Measurements from ENCODE around the gene ELP1. TPM values are rescaled to one million over a fixed set of nuclear protein-coding genes. Genes with fewer than 3 reads are reported as not detected.

The ELP1 gene
- total and polyA plus RNA-seq, 4 donors = 9.3 to 27.7 (median 16.4) TPM

DNA sequence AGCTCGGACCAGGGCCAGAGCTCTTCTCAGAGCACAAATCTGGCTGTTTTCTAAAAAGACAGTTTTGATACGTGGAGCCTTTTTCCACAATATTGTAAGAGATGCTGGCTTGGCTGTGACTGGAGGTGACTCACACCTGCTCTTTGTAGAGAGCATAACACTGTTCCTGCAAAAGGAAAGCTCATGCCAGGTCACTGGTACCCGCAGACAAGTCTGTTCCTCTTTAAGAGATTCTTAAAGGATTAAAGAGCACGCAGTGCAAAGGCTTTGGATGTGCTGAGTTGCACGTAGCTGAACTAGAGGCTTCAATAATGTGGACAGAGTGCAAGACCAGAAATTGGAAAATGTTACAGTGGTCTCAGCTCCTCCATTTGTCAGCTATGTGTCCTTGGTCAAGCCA is 97.1 kb downstream of the ELP1 start (continued):
- TF ChIP-seq, protein P1, sequence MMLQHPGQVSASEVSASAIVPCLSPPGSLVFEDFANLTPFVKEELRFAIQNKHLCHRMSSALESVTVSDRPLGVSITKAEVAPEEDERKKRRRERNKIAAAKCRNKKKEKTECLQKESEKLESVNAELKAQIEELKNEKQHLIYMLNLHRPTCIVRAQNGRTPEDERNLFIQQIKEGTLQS (IDR thresholded peaks at IDR 0.05) = no peak

DNA sequence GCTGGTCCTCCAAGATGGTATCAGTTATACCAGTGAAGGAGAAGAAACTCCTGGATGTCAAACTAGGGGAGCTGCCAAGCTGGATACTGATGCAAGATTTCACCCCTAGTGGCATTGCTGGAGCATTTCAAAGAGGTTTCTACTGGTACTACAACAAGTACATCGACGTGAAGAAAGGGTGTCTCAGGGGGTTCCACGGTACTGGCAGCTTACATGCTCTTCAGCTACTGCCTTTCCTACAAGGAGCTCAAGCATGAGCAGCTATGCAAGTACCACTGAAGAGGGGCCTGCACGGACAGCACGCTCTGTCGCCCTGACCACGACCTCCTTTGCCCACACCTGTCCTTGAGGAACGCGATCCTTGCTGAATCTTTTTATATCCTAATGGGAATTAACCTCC is 97.6 kb downstream of the ELP1 start:
- no peaks in the 10 kb centered on the region for H3K9me3 ChIP-seq (ENCODE audit: control insufficient read depth in 4 of 4, low read length in 3 of 4)
- no peak overlapping the region for H3K4me3 ChIP-seq (ENCODE audit: low read depth in 1 of 3, low read length in 3 of 3)
- H3K27me3 ChIP-seq (ENCODE audit: control insufficient read depth in 4 of 4, insufficient read depth in 4 of 4, low read length in 3 of 4) = no peaks in the 10 kb centered on the region
- no peak overlapping the region for H3K9ac ChIP-seq (ENCODE audit: low read depth in 1 of 2, low read length in 2 of 2)
- H3K36me3 ChIP-seq (ENCODE audit: control insufficient read depth in 4 of 4, insufficient read depth in 3 of 4, low read depth in 1 of 4, low read length in 3 of 4) = no peaks in the 10 kb centered on the region
- peaks cover 0 to 2% (median 0%) of the 10 kb centered on the region in 4 donors for H3K4me1 ChIP-seq (ENCODE audit: control insufficient read depth in 4 of 4, insufficient read depth in 4 of 4, low read length in 3 of 4)
- H3K27ac ChIP-seq (ENCODE audit: low read depth in 1 of 2, low read length in 2 of 2) = no peak overlapping the region
- TF ChIP-seq, protein P1 (IDR thresholded peaks at IDR 0.05) = no peak
- TF ChIP-seq TAF1 (conservative IDR thresholded peaks at IDR 0.05) = no peak
- no peak for TF ChIP-seq FOXA2 (IDR thresholded peaks at IDR 0.05)
- TF ChIP-seq, protein P2, sequence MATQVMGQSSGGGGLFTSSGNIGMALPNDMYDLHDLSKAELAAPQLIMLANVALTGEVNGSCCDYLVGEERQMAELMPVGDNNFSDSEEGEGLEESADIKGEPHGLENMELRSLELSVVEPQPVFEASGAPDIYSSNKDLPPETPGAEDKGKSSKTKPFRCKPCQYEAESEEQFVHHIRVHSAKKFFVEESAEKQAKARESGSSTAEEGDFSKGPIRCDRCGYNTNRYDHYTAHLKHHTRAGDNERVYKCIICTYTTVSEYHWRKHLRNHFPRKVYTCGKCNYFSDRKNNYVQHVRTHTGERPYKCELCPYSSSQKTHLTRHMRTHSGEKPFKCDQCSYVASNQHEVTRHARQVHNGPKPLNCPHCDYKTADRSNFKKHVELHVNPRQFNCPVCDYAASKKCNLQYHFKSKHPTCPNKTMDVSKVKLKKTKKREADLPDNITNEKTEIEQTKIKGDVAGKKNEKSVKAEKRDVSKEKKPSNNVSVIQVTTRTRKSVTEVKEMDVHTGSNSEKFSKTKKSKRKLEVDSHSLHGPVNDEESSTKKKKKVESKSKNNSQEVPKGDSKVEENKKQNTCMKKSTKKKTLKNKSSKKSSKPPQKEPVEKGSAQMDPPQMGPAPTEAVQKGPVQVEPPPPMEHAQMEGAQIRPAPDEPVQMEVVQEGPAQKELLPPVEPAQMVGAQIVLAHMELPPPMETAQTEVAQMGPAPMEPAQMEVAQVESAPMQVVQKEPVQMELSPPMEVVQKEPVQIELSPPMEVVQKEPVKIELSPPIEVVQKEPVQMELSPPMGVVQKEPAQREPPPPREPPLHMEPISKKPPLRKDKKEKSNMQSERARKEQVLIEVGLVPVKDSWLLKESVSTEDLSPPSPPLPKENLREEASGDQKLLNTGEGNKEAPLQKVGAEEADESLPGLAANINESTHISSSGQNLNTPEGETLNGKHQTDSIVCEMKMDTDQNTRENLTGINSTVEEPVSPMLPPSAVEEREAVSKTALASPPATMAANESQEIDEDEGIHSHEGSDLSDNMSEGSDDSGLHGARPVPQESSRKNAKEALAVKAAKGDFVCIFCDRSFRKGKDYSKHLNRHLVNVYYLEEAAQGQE (IDR thresholded peaks at IDR 0.05) = no peak
- TF ChIP-seq, protein P3, sequence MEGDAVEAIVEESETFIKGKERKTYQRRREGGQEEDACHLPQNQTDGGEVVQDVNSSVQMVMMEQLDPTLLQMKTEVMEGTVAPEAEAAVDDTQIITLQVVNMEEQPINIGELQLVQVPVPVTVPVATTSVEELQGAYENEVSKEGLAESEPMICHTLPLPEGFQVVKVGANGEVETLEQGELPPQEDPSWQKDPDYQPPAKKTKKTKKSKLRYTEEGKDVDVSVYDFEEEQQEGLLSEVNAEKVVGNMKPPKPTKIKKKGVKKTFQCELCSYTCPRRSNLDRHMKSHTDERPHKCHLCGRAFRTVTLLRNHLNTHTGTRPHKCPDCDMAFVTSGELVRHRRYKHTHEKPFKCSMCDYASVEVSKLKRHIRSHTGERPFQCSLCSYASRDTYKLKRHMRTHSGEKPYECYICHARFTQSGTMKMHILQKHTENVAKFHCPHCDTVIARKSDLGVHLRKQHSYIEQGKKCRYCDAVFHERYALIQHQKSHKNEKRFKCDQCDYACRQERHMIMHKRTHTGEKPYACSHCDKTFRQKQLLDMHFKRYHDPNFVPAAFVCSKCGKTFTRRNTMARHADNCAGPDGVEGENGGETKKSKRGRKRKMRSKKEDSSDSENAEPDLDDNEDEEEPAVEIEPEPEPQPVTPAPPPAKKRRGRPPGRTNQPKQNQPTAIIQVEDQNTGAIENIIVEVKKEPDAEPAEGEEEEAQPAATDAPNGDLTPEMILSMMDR (IDR thresholded peaks at IDR 0.05; ENCODE audit: low read depth, low read length, missing input control) = no peak
- no peak for TF ChIP-seq JUND (IDR thresholded peaks at IDR 0.05)
- TF ChIP-seq HNF4G (IDR thresholded peaks at IDR 0.05) = no peak
- TF ChIP-seq, protein P4, sequence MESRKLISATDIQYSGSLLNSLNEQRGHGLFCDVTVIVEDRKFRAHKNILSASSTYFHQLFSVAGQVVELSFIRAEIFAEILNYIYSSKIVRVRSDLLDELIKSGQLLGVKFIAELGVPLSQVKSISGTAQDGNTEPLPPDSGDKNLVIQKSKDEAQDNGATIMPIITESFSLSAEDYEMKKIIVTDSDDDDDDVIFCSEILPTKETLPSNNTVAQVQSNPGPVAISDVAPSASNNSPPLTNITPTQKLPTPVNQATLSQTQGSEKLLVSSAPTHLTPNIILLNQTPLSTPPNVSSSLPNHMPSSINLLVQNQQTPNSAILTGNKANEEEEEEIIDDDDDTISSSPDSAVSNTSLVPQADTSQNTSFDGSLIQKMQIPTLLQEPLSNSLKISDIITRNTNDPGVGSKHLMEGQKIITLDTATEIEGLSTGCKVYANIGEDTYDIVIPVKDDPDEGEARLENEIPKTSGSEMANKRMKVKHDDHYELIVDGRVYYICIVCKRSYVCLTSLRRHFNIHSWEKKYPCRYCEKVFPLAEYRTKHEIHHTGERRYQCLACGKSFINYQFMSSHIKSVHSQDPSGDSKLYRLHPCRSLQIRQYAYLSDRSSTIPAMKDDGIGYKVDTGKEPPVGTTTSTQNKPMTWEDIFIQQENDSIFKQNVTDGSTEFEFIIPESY (IDR thresholded peaks at IDR 0.05) = no peak
- TF ChIP-seq HNF4A (conservative IDR thresholded peaks at IDR 0.05) = no peak
- TF ChIP-seq FOXA1 (IDR thresholded peaks at IDR 0.05) = no peak
- no peak for TF ChIP-seq NR2F2 (IDR thresholded peaks at IDR 0.05)
- no peak for TF ChIP-seq GABPA (IDR thresholded peaks at IDR 0.05 in 1 of 2, conservative IDR thresholded peaks at IDR 0.05 in 1 of 2)
- no peak for TF ChIP-seq EGR1 (IDR thresholded peaks at IDR 0.05; ENCODE audit: low read depth in 2 of 2)
- no peak for TF ChIP-seq YY1 (IDR thresholded peaks at IDR 0.05)
- WGBS = 94% methylated on average over 9 of the region's 9 CpGs
- no peak for DNase-seq (ENCODE audit: low spot score)
